LNCaP clone FGC (cell line): Measurements from ENCODE around the gene GAS7.

Experiments
- DNase-seq: peaks from one replicate; pipeline ENCODE4 v3.0.0-alpha.2; 2011; ENCODE audit warnings: low read depth
- H3K4me3 ChIP-seq: 2 replicates; pipeline ENCODE4 v1.5.1; 2011; ENCODE audit warnings: mild to moderate bottlenecking, low read depth, low read length, control low read depth
- CTCF ChIP-seq: IDR thresholded peaks from 2 replicates; pipeline ENCODE4 v1.5.1; 2012; ENCODE audit warnings: mild to moderate bottlenecking; ENCODE audit not compliant: control insufficient read depth, insufficient read depth; ENCODE audit errors: extremely low read depth

The GAS7 gene

GRCh38 chr17:10196941-10197340, 1.5 kb downstream of the GAS7 start:
- no peak for DNase-seq
- no peak for TF ChIP-seq CTCF
- no peak overlapping the region for H3K4me3 ChIP-seq

DNA sequence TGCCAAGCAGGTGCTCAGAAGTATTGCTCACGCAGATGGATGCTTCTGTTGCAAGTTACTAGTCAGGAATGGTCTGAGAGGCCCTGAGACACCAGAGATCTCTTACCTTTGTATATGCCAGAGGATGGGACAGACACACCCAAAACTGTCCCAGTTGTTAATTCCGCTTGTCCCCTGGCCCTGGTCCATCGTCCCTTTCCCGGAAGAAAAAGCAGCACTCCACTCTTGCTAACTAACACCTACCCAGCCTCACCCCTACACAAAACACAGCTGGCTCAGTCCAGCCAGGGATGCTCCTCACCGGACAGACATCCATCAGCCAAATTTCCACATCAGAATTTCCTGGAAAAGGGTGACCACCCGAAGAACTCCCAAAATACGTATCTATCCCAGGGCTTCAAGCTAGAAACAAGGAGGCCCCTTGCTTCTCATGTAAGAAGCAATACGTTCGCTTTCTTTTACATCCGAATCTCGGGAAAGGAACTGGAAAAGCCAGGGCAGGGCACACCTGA, 2.0 kb downstream of the GAS7 start:
- no peak for DNase-seq
- no peak overlapping the region for H3K4me3 ChIP-seq
- TF ChIP-seq CTCF = no peak

GRCh38 chr17:10195090-10195805, 3.2 kb downstream of the GAS7 start:
- no peak overlapping the region for H3K4me3 ChIP-seq
- DNase-seq = no peak
- TF ChIP-seq CTCF = no peak

DNA sequence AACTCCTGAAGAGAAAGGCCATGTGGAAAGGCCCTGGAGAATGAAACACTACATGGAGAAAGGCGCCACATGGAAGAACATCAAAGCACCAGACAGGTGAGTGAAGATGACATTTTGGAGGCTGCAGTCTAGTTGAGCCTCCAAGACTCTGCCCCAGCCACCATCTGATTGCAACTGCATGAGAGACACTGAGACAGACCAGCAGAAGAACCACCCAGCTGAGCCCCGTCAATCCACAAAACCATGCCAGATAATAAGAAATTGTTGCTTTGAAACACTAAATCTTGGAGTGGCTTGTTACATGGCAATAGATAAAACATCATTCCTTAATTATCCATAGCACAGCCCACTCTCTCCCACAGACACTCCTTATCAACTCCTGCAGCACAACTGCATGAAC, 4.8 kb downstream of the GAS7 start:
- no peak overlapping the region for H3K4me3 ChIP-seq
- no peak for TF ChIP-seq CTCF
- DNase-seq = no peak

DNA sequence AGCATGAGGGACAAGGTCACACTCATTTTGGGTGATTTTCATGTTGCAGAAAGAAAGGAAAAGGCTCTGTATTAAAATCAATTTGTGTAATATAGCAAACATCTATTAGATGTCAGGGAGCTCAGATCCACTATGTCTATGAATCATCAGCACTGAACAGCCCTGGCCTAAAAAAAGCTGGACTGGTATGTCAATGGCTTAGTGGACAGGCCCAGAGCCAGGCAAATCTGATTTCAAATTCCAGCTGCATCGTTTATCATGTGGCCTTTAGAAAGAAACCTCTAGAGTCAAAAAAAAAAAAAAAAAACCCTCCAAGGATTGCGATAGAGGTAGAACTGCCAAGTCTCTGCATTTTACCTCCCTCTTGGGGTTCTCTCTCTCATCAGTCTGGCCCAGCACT, 5.4 kb downstream of the GAS7 start:
- no peak for TF ChIP-seq CTCF
- H3K4me3 ChIP-seq = no peak overlapping the region
- DNase-seq = no peak

DNA sequence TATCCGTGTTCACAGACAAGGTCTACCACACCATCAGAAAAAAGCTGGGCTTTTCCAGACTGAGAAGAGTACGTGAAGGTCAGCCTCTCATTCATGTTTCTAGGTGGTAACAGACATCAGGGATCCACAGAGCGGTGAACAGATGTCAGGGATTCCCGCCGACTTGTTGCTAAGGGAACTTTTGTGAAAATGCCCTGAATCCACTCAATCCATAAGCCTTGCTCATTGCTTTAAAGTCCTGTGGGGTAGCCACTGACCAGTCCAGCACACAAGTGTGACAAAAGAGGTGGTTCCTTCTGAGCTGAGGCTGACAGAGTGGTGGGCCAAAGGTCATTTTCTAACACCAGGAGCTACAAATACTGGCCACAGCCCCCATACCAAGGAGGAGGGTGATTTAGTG, 5.9 kb downstream of the GAS7 start:
- H3K4me3 ChIP-seq = no peak overlapping the region
- TF ChIP-seq CTCF = no peak
- no peak for DNase-seq

DNA sequence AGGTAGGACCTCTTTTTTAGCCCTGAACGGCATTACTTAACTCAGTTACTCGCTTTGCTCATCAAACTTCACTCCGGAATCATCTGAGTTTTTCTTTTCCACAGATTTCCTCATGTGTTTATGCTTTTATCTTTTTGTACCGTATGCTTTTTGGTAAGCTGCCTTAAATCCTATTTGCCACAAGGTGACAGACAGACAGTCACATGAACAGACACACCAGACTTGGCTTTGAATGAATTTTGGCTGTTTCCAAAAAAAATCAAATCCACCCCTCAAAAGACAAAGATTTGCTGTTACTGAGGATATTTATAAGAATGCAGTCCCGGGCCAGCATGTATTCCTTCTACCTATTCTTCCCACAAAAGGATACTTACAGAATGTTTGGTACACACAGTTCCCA, 10.9 kb downstream of the GAS7 start:
- no peak for TF ChIP-seq CTCF
- no peak for DNase-seq
- no peak overlapping the region for H3K4me3 ChIP-seq
